ACC112 (cell line): Measurements from ENCODE around the gene PRUNE1.

Experiments
- H2AFZ ChIP-seq: fragments of 200-600 bp; sonication (generic); one replicate; pipeline ENCODE4 v1.6.0; 2017; ENCODE audit warnings: antibody characterized with exemption, low read length; ENCODE audit not compliant: unreplicated experiment
- H3K27ac ChIP-seq: fragments of 200-600 bp; sonication (generic); 2 replicates; pipeline ENCODE4 v1.5.1; 2014; ENCODE audit warnings: low read depth, mild to moderate bottlenecking, antibody characterized with exemption, low read length, moderate library complexity
- H3K27me3 ChIP-seq: fragments of 200-600 bp; sonication (generic); 2 replicates; pipeline ENCODE4 v1.6.1; 2014; ENCODE audit warnings: mild to moderate bottlenecking, antibody characterized with exemption, low read length, moderate library complexity, mixed read lengths; ENCODE audit not compliant: insufficient read depth
- H3K36me3 ChIP-seq: fragments of 200-600 bp; sonication (generic); 2 replicates; pipeline ENCODE4 v1.6.1; 2016; ENCODE audit warnings: mild to moderate bottlenecking, antibody characterized with exemption, low read length, moderate library complexity, mixed read lengths; ENCODE audit not compliant: insufficient read depth
- H3K4me1 ChIP-seq: fragments of 200-600 bp; sonication (generic); one replicate; pipeline ENCODE4 v1.6.1; 2016; ENCODE audit warnings: low read length, mixed read lengths; ENCODE audit not compliant: insufficient read depth, unreplicated experiment, control insufficient read depth
- H3K4me3 ChIP-seq: fragments of 200-600 bp; sonication (generic); 2 replicates; pipeline ENCODE4 v1.5.1; 2014; ENCODE audit warnings: mild to moderate bottlenecking, low read depth, low read length
- H3K79me2 ChIP-seq: fragments of 200-600 bp; sonication (generic); one replicate; pipeline ENCODE4 v1.6.0; 2016; ENCODE audit warnings: low read length; ENCODE audit not compliant: control insufficient read depth, unreplicated experiment, insufficient read depth

The PRUNE1 gene

DNA sequence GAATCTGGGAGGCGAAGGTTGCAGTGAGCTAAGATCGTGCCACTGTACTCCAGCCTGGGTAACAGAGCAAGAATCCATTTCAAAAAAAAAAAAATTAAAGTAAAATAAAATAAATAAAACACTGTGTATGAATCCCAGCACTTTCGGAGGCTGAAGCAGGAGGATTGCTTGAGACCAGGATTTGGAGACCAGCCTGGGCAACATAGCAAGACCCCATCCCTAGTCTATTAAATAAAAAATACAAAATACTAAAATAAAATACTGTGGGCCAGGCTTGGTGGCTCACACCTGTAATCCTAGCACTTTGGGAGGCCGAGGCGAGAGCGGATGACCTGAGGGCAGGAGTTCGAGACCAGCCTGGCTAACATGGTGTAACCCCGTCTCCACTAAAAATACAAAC is 23.9 kb downstream of the PRUNE1 start:
- no peaks in the 10 kb centered on the region for H3K36me3 ChIP-seq

DNA sequence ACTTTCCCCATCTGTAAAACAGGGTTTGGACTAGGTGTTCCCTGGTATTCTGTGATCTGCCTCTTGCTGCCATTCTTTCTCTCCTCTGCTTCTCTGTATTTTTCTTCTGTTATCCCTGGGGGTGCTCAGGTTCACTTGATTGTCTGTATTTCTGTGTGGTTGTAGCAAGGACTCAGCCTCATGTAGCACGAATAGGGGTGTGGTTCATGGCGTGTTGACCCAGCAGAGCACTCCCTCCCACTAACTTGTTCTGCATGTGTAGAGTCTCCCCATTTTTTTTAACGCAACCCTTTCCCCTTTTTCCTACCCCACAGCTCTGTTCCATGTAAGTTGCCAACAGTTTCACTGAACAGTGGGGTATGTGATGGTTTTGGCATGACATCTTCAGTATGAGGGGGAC is 26.9 kb downstream of the PRUNE1 start:
- Histone ChIP-seq H3K36me3 (no peaks in the 10 kb centered on the region), H3K79me2 (no peaks in the 10 kb centered on the region)

More for the DNA sequence above, 23.9 kb downstream of the PRUNE1 start:
- no peaks in the 10 kb centered on the region for H3K4me1 ChIP-seq
- H3K79me2 ChIP-seq, result no peaks in the 10 kb centered on the region
- H3K4me3 ChIP-seq, result no peak overlapping the region
- no peak overlapping the region for H3K27ac ChIP-seq
- no peaks in the 10 kb centered on the region for H3K27me3 ChIP-seq
- H2AFZ ChIP-seq, result no peak overlapping the region

DNA sequence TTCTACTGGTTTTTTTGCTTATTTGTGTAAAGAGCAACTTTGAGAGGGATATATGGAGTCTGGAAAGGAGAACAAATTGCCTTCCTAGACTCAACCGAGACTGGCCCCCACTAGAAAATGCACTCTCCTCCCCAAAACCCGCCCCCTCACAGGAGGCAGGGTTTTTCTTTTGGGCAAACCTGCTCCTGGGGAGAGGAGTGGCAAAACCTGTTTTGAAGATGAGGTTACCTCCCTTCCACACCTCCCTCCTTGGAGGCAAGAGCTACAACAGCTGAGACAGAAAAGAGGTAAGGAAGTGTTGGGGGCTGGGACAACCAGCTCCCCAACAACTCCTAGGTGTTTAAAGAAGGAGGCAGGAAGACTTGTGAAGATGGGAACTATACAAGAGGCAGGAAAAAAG is 28.1 kb downstream of the PRUNE1 start, which contains the start of gene BNIPL:
Gene BNIPL, plus strand, starts transcription at position 231 of the 400 bp plus-strand sequence. Its CDS starts 140 bp downstream, at position 371.
- no peak within 1 kb of the TSS for H3K4me3 ChIP-seq
- H3K79me2 ChIP-seq, result no peaks in the 10 kb centered on the region
- no peaks in the 10 kb centered on the region for H3K4me1 ChIP-seq
- H2AFZ ChIP-seq, result no peak within 1 kb of the TSS
- H3K27ac ChIP-seq, result no peak within 1 kb of the TSS
- H3K27me3 ChIP-seq, result no peaks in the 10 kb centered on the region
- no peaks in the 10 kb centered on the region for H3K36me3 ChIP-seq

More for the DNA sequence above, 26.9 kb downstream of the PRUNE1 start:
- Histone ChIP-seq H3K4me3 (no peak overlapping the region), H3K27me3 (no peaks in the 10 kb centered on the region), H3K27ac (no peak overlapping the region), H3K4me1 (no peaks in the 10 kb centered on the region), H2AFZ (no peak overlapping the region)

DNA sequence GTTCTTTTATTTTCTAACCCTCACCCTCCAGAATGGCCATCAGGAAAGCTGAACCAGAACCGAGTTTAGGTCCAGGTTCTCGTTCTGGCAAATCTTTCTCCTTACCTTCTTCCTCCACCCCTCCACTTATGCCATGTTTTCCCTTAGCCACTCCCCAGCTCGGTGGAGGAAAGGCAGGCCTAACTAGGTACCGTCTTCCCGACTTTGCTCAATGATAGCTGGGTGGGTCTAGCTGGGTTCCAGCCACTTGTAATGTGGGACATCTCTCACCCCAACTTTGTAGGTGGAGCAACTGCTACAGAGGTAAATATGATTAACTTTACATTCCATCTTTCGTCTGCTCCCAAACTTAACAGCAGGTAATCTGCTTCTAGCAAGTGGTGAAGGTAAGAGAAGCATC is 28.8 kb downstream of the PRUNE1 start:
- no peaks in the 10 kb centered on the region for H3K4me1 ChIP-seq
- no peak overlapping the region for H3K4me3 ChIP-seq
- H3K27me3 ChIP-seq, result no peaks in the 10 kb centered on the region
- H3K79me2 ChIP-seq, result no peaks in the 10 kb centered on the region
- no peak overlapping the region for H3K27ac ChIP-seq
- no peak overlapping the region for H2AFZ ChIP-seq
- no peaks in the 10 kb centered on the region for H3K36me3 ChIP-seq

DNA sequence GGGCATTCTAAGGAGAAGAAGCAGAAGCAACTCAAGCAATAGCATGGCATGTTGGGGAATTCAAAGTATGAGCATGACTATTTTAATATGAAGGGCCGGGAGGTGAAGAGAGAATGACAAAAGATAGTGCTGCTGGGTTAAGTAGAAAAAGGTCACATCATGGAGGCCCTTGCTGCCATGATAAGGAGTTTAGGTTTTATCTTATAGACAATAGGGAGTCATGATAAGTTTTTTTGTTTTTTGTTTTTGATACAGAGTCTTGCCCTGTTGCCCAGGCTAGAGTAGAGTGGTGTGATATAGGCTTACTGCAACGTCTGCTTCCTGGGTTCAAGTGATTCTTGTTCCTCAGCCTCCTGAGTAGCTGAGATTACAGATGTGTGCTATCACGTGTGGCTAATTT is 31.3 kb downstream of the PRUNE1 start:
- H3K79me2 ChIP-seq, result no peaks in the 10 kb centered on the region
- no peaks in the 10 kb centered on the region for H3K36me3 ChIP-seq
- H2AFZ ChIP-seq, result no peak overlapping the region
- H3K27me3 ChIP-seq, result no peaks in the 10 kb centered on the region
- no peak overlapping the region for H3K4me3 ChIP-seq
- H3K27ac ChIP-seq, result no peak overlapping the region
- H3K4me1 ChIP-seq, result no peaks in the 10 kb centered on the region

DNA sequence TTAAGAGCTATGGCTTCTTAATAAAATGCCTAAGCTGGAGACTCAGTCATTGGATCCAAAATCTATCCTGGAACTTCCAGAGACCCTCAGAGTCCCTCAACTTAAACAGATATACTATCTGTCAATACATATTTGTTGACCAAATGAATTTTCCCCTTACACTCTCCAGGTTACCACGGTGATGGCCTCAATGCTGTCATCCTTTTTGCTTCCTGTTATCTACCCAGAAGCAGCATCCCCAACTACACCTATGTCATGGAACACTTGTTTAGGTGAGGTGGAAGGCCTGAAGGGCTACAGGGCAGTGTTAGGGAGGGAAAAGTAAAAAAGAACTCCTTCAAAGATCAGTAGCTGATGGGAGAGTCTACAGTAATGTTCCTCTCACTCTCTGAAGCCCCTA is 34.9 kb downstream of the PRUNE1 start:
- no peaks in the 10 kb centered on the region for H3K36me3 ChIP-seq
- no peak overlapping the region for H3K4me3 ChIP-seq

DNA sequence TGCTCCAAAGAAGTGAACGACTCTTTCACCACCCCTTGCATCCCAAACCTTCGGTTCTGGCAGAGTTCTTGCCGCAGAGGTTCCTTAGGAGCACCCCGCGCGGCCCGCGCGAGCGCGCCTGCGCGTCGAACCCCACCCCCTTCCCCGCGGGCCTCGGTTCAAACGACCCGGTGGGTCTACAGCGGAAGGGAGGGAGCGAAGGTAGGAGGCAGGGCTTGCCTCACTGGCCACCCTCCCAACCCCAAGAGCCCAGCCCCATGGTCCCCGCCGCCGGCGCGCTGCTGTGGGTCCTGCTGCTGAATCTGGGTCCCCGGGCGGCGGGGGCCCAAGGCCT is 39.3 kb downstream of the PRUNE1 start, which contains the start of gene C1orf56:
Gene C1orf56, plus strand, starts transcription at position 161 of the 334 bp plus-strand sequence. Its CDS starts 97 bp downstream, at position 258.
- no peaks in the 10 kb centered on the region for H3K27me3 ChIP-seq
- peak within 1 kb of the TSS; percentile 63 for H3K27ac ChIP-seq

More for the DNA sequence above, 34.9 kb downstream of the PRUNE1 start:
- Histone ChIP-seq H2AFZ (no peak overlapping the region), H3K27ac (no peak overlapping the region), H3K4me1 (peaks cover 5% of the 10 kb centered on the region), H3K79me2 (no peaks in the 10 kb centered on the region), H3K27me3 (no peaks in the 10 kb centered on the region)

DNA sequence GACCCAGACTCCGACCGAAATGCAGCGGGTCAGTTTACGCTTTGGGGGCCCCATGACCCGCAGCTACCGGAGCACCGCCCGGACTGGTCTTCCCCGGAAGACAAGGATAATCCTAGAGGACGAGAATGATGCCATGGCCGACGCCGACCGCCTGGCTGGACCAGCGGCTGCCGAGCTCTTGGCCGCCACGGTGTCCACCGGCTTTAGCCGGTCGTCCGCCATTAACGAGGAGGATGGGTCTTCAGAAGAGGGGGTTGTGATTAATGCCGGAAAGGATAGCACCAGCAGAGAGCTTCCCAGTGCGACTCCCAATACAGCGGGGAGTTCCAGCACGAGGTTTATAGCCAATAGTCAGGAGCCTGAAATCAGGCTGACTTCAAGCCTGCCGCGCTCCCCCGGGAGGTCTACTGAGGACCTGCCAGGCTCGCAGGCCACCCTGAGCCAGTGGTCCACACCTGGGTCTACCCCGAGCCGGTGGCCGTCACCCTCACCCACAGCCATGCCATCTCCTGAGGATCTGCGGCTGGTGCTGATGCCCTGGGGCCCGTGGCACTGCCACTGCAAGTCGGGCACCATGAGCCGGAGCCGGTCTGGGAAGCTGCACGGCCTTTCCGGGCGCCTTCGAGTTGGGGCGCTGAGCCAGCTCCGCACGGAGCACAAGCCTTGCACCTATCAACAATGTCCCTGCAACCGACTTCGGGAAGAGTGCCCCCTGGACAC is 39.8 kb downstream of the PRUNE1 start:
- H2AFZ ChIP-seq, result peak overlapping the region; percentile 90

More for the DNA sequence above, 39.3 kb downstream of the PRUNE1 start, which contains the start of gene C1orf56:
- H2AFZ ChIP-seq, result peak within 1 kb of the TSS; percentile 90
- H3K4me3 ChIP-seq, result peak within 1 kb of the TSS; percentile 93
- H3K36me3 ChIP-seq, result no peaks in the 10 kb centered on the region; the same call in 1 of the 2 replicates
- H3K4me1 ChIP-seq, result peaks cover 26% of the 10 kb centered on the region
- peaks cover 5% of the 10 kb centered on the region for H3K79me2 ChIP-seq

DNA sequence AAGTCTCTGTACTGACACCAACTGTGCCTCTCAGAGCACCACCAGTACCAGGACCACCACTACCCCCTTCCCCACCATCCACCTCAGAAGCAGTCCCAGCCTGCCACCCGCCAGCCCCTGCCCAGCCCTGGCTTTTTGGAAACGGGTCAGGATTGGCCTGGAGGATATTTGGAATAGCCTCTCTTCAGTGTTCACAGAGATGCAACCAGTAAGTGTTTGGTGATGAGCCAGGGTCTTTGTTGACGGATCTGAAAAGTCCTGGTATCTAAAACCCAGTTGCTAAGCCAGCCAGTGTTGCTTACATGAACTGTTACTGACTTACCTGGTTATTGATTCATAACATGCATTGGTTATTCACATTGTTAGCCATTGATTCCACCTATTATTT is 40.4 kb downstream of the PRUNE1 start:
- Histone ChIP-seq H3K27me3 (no peaks in the 10 kb centered on the region), H3K27ac (no peak overlapping the region), H2AFZ (no peak overlapping the region), H3K36me3 (peaks cover 4% of the 10 kb centered on the region; the same call in 1 of the 2 replicates), H3K79me2 (peaks cover 5% of the 10 kb centered on the region), H3K4me1 (peaks cover 26% of the 10 kb centered on the region), H3K4me3 (peak overlapping the region; percentile 93)

More for the DNA sequence above, 39.8 kb downstream of the PRUNE1 start:
- Histone ChIP-seq H3K27ac (peak overlapping the region; percentile 63), H3K36me3 (peaks cover 4% of the 10 kb centered on the region; the same call in 1 of the 2 replicates), H3K4me3 (peak overlapping the region; percentile 93), H3K27me3 (no peaks in the 10 kb centered on the region), H3K4me1 (peaks cover 26% of the 10 kb centered on the region), H3K79me2 (peaks cover 5% of the 10 kb centered on the region)

DNA sequence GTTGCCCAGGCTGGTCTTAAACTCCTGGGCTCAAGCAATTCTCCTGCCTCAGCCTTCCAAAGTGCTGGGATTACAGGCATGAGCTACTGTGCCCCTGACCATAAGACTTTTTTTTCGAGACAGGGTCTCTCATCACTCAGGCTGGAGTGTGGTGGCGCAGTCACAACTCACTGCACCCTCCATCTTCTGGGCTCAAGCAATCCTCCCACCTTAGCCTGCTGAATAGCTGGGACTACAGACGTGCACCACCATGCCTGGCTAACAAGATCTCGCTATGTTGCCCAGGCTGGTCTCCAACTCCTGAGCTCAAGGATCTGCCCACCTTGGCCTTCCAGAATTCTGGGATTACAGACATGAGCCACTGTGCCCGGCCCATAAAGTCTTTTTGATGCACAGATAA is 41.2 kb downstream of the PRUNE1 start:
- no peak overlapping the region; the same call in 1 of the 2 replicates for H3K4me3 ChIP-seq
- H2AFZ ChIP-seq, result no peak overlapping the region
- no peaks in the 10 kb centered on the region for H3K27me3 ChIP-seq
- H3K79me2 ChIP-seq, result peaks cover 12% of the 10 kb centered on the region
- H3K36me3 ChIP-seq, result peaks cover 11% of the 10 kb centered on the region; the same call in 1 of the 2 replicates
- H3K27ac ChIP-seq, result no peak overlapping the region
- H3K4me1 ChIP-seq, result peaks cover 26% of the 10 kb centered on the region
